Endodermal cell (in vitro differentiated cells): Measurements from ENCODE around the gene BEAN1. TPM values are rescaled to one million over a fixed set of nuclear protein-coding genes. Genes with fewer than 3 reads are reported as not detected.

Source experiments
- DNase-seq: peaks from one replicate; pipeline ENCODE4 v3.0.0-alpha.2; 2017
- H3K27ac ChIP-seq: 2 replicates; pipeline ENCODE4 v1.5.1; 2013; ENCODE audit warnings: mild to moderate bottlenecking, low read depth, low read length, moderate library complexity
- H3K27me3 ChIP-seq: 2 replicates; pipeline ENCODE4 v1.6.1; 2013; ENCODE audit warnings: mild to moderate bottlenecking, low read length, moderate library complexity; ENCODE audit not compliant: insufficient read depth, control insufficient read depth, poor library complexity, severe bottlenecking
- H3K36me3 ChIP-seq: 2 replicates; pipeline ENCODE4 v1.7.0; 2013; ENCODE audit warnings: mild to moderate bottlenecking, low read length, moderate library complexity; ENCODE audit not compliant: control insufficient read depth, insufficient read depth
- H3K4me1 ChIP-seq: one replicate; pipeline ENCODE4 v1.7.0; 2013; ENCODE audit warnings: low read length; ENCODE audit not compliant: control insufficient read depth, insufficient read depth
- H3K4me3 ChIP-seq: 2 replicates; pipeline ENCODE4 v1.5.1; 2013; ENCODE audit warnings: mild to moderate bottlenecking, low read length, moderate library complexity
- H3K9ac ChIP-seq: 2 replicates; pipeline ENCODE4 v1.6.1; 2013; ENCODE audit warnings: mild to moderate bottlenecking, low read length, moderate library complexity; ENCODE audit not compliant: poor library complexity, severe bottlenecking; ENCODE audit errors: extremely low read depth
- H3K9me3 ChIP-seq: 2 replicates; pipeline ENCODE4 v1.6.1; 2013; ENCODE audit warnings: mild to moderate bottlenecking, low read length, moderate library complexity; ENCODE audit not compliant: control insufficient read depth
- H3K27ac Mint-ChIP-seq: 2 replicates; pipeline ENCODE4 v1.8.0; 2020; ENCODE audit warnings: mixed read lengths
- H3K27me3 Mint-ChIP-seq: 2 replicates; pipeline ENCODE4 v1.8.0; 2021; ENCODE audit warnings: mild to moderate bottlenecking, mixed read lengths; ENCODE audit not compliant: insufficient read depth
- H3K36me3 Mint-ChIP-seq: 2 replicates; pipeline ENCODE4 v1.8.0; 2020; ENCODE audit warnings: low read depth, mixed read lengths
- H3K4me1 Mint-ChIP-seq: 2 replicates; pipeline ENCODE4 v1.8.0; 2020; ENCODE audit warnings: mixed read lengths
- H3K4me3 Mint-ChIP-seq: 2 replicates; pipeline ENCODE4 v1.8.0; 2020; ENCODE audit warnings: mild to moderate bottlenecking, moderate library complexity, mixed read lengths
- H3K9me3 Mint-ChIP-seq: 2 replicates; pipeline ENCODE4 v1.8.0; 2020; ENCODE audit warnings: mild to moderate bottlenecking, mixed read lengths
- WGBS, 2 experiments: methylation state at CpG; one replicate each; pipeline versions ENCODE4 v1.1.5 to v1.1.7; 2013; ENCODE audit warnings: missing lambda C conversion rate in 2 of 2, mixed read lengths in 1 of 2; ENCODE audit not compliant: insufficient coverage in 1 of 2, insufficient read length in 1 of 2; 5-methylcytosine and 5-hydroxymethylcytosine counted together
- long read RNA-seq, 4 experiments: library from polyadenylated mRNA in 2 of 4; library from RNA in 1 of 4; library from capped mRNA in 1 of 4; stranded (forward) in 3 of 4; unstranded in 1 of 4; transcript quantifications; one replicate each; pipeline ENCODE4 v2.0.0, GENCODE V29; 2020 to 2021; ENCODE audit warnings: inconsistent platforms in 1 of 4
- polyA plus RNA-seq, 2 experiments: library from polyadenylated mRNA; stranded (reverse); fragments of 50-300 nt; gene quantifications; one replicate each; pipeline ENCODE4 v1.2.3, GENCODE V29; 2013
- total RNA-seq, 2 donors: library from RNA; stranded (reverse); fragmentation: NEBNext Ultra II Directional in 1 of 2; extraction: Animal tissue kit (Norgen Biotek cat#: 25700) in 1 of 2; gene quantifications; 2 replicates in 1 of 2; 3 replicates in 1 of 2; pipeline ENCODE4 v1.2.1, GENCODE V29; 2021
- TF ChIP-seq, protein P1 (sequence below): fragments of 200-600 bp; sonication (generic); conservative IDR thresholded peaks from 2 replicates; pipeline ENCODE4 v1.5.0; 2021; ENCODE audit warnings: antibody characterized with exemption, mild to moderate bottlenecking

Gene BEAN1, protein sequence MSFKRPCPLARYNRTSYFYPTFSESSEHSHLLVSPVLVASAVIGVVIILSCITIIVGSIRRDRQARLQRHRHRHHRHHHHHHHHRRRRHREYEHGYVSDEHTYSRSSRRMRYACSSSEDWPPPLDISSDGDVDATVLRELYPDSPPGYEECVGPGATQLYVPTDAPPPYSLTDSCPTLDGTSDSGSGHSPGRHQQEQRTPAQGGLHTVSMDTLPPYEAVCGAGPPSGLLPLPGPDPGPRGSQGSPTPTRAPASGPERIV
- under 1 TPM in 1 of 2 donors, not detected in 1; 0.18 TPM for total RNA-seq
- 0.61 TPM for polyA plus RNA-seq (2013, experiment 1 of 2)
- 0.33 TPM for polyA plus RNA-seq (2013, experiment 2 of 2)
- long read RNA-seq, experiment 1: 0 reads
- long read RNA-seq, experiment 2: 0 reads
- long read RNA-seq, experiment 3, partial matches to known transcripts: 0 of 1 reads
- long read RNA-seq, experiment 3, other reads (novel, unspliced or antisense): 1 of 1 reads
- long read RNA-seq, experiment 4: 0 reads

DNA sequence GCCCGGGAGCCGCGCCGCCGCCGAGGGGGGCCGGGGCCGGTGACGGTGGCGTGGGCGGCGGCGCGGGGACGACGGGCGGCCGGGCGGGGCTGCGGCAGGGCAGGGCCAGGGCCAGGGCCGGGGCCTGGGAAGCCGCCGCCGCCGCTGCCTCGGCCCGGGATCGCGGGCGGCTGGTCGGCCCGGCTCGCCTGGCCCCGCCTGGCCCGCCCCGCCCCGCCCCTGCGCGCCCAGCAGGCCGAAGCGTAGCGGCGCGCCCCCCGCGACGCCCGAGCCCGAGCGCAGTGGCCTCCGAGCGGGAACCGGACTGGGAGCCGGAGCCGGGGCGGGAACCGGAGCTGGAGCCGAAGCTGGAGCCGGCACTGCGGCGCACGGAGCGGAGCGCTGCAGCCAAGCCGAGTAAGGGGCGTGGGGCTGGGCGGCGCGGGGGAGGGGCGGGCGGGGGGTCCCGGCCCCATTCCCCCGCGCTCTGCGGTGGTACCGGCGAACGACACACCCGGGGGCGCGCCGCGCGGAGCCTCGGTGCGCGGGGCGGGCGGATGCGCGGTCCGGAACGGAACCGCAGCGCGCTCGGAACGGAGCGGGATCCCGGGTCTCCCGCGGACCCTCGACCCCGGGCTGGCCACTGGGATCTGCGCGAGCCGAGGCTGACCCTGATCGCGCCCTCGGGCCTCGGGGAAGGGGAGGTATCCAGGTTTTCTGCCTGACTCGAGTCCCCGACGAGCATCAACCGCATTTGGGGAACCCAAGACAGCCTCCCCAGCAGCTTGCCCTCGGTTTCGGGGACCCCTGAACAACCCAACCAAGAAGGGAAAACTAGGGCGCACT, at the start of gene BEAN1:
BEAN1 (plus strand) TSS at position 260 of the 825 bp plus-strand sequence. CDS start 10,382 bp downstream, outside the sequence.
- Histone ChIP-seq H3K36me3 (no peaks in the 10 kb centered on the region), H3K27ac (no peak within 1 kb of the TSS), H3K9me3 (no peaks in the 10 kb centered on the region), H3K27me3 (peaks cover 86% of the 10 kb centered on the region), H3K9ac (no peak within 1 kb of the TSS), H3K4me3 (peak within 1 kb of the TSS; percentile 71), H3K4me1 (peaks cover 11% of the 10 kb centered on the region)
- Mint-ChIP-seq H3K36me3 (no peaks in the 10 kb centered on the region), H3K27me3 (peaks cover 91% of the 10 kb centered on the region), H3K4me3 (peak within 1 kb of the TSS; percentile 47), H3K27ac (no peak within 1 kb of the TSS), H3K9me3 (no peaks in the 10 kb centered on the region), H3K4me1 (peaks cover 6% of the 10 kb centered on the region)
- WGBS, 2 experiments: 0% methylated on average over 38 to 111 of the region's 118 CpGs
- peak; percentile 77 for DNase-seq
- TF ChIP-seq, protein P1, sequence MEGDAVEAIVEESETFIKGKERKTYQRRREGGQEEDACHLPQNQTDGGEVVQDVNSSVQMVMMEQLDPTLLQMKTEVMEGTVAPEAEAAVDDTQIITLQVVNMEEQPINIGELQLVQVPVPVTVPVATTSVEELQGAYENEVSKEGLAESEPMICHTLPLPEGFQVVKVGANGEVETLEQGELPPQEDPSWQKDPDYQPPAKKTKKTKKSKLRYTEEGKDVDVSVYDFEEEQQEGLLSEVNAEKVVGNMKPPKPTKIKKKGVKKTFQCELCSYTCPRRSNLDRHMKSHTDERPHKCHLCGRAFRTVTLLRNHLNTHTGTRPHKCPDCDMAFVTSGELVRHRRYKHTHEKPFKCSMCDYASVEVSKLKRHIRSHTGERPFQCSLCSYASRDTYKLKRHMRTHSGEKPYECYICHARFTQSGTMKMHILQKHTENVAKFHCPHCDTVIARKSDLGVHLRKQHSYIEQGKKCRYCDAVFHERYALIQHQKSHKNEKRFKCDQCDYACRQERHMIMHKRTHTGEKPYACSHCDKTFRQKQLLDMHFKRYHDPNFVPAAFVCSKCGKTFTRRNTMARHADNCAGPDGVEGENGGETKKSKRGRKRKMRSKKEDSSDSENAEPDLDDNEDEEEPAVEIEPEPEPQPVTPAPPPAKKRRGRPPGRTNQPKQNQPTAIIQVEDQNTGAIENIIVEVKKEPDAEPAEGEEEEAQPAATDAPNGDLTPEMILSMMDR: no peak

DNA sequence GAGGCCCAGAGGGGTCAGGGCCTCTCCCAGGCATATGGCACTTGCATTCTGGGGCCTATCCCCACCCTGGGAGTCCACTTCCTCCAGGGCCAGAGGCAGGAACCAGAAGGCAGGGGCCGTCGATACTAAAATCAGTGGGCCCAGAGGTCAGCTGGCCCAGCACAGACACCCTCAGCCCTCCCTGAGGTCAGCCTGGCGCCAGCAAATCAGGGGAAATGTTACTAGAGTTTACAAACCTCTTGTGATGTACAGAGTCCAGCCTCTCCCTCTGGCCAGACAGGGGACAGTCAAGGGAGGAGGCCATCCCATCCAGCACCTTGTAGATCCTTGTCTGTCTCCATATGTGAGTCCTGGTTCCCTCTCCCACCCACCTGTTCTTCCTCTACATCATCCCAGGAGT, 49.8 kb upstream of the BEAN1 start:
- H3K27me3 ChIP-seq: no peaks in the 10 kb centered on the region
- no peaks in the 10 kb centered on the region for H3K4me1 Mint-ChIP-seq
- H3K4me1 ChIP-seq: no peaks in the 10 kb centered on the region
- H3K27me3 Mint-ChIP-seq: no peaks in the 10 kb centered on the region
- no peak overlapping the region for H3K4me3 ChIP-seq
- H3K36me3 ChIP-seq: no peaks in the 10 kb centered on the region
- no peak overlapping the region for H3K27ac Mint-ChIP-seq
- no peaks in the 10 kb centered on the region for H3K9me3 ChIP-seq
- H3K36me3 Mint-ChIP-seq: no peaks in the 10 kb centered on the region
- H3K27ac ChIP-seq: no peak overlapping the region
- WGBS, 2 experiments: 92 to 100% methylated on average over 1 to 3 of the region's 3 CpGs
- H3K9me3 Mint-ChIP-seq: no peaks in the 10 kb centered on the region
- H3K4me3 Mint-ChIP-seq: no peak overlapping the region
- DNase-seq: no peak
- no peak overlapping the region for H3K9ac ChIP-seq
- TF ChIP-seq, protein P1: no peak

DNA sequence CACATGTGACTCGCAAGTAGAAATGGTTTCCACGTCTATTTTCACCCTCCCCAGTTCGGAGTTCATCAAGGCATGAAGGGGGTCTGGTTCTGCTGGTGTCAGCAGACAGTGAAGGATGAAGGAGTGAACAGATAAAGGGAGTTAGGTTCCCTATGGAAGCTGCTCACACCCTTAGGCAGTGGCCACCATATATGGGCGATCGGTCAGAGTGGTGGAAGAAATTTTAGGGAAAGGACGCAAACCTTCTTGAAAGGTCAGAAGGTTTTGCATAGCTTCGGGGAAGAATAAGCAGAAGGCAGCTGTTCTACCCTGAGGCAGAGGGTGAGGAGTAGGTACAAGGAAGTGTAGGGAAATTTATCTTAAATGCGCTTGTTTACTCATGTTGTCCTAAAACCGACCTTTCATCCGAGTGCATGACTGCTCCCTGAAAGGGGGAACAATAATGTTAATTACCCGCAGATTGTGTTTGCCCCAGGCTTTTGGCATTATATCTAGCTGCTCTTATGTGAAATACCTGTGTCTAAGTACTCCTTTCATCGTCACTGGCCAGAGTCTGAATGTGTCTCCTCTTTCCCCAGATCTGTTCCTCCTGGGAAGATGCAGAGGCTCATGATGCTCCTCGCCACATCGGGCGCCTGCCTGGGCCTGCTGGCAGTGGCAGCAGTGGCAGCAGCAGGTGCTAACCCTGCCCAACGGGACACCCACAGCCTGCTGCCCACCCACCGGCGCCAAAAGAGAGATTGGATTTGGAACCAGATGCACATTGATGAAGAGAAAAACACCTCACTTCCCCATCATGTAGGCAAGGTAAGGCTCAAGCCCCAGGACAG, 48.1 kb upstream of the BEAN1 start:
- H3K4me3 ChIP-seq: no peak overlapping the region
- Mint-ChIP-seq H3K4me1 (peaks cover 14% of the 10 kb centered on the region), H3K36me3 (no peaks in the 10 kb centered on the region), H3K27ac (no peak overlapping the region), H3K27me3 (no peaks in the 10 kb centered on the region), H3K4me3 (no peak overlapping the region), H3K9me3 (no peaks in the 10 kb centered on the region)
- DNase-seq: no peak
- no peak overlapping the region for H3K27ac ChIP-seq
- H3K9ac ChIP-seq: no peak overlapping the region
- H3K27me3 ChIP-seq: no peaks in the 10 kb centered on the region
- H3K4me1 ChIP-seq: no peaks in the 10 kb centered on the region
- TF ChIP-seq, protein P1: no peak
- H3K9me3 ChIP-seq: no peaks in the 10 kb centered on the region
- WGBS, 2 experiments: 91 to 95% methylated on average over 10 to 18 of the region's 18 CpGs
- no peaks in the 10 kb centered on the region for H3K36me3 ChIP-seq
